ENCODE measurements around the gene TBC1D3I.

The TBC1D3I gene

DNA sequence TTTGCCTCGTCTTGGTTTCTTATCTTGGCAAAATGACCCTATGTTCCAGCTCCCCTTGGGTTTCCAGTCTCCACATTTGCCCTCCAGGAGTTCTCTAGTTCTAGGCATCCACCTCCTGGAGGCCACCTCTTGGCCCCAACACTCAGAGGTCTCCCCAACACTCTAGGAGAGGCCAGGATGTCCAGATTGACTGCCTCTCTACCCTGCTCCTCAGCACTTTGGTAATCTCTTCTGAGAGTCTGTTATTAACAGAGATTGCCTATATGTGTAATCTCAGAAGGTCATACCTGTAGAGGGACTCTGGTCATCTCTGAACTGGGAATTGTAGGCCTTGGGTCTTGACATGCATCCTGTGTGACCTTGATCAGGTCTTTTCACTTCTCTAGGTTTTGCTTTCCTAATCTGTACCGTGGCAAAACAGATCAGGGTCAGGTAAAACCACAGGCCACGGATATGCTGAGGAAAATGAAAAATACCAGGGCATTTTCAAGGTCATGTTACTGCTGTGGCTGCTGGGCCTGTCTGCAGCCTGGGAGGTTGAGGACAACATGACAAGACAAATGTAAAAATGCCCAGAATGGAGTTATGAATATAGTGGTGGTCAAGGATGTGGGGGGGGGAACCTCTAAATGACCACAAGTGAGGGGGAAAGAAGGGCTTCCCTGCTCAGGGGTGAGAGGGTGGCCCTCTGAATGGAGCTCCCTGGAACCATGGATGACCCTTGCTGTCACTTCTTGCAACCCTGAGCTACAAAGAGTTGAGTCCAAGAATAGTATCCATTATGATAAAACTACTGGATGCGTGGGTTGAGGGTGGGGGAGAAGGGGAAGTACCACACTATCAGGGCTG is 58.5 kb downstream of the TBC1D3I start:
- ATAC-seq = no peak

- no peak for ATAC-seq
Observed at GRCh38 chr17:36204724-36205500, 59.5 kb downstream of the TBC1D3I start.

All from activated CD4-positive, CD25-positive, alpha-beta regulatory T cell treated with anti-CD3 and anti-CD28 coated beads, Interleukin-2, amount 50 U/mL, for 24 hours (primary cell).